WERI-Rb-1 (cell line): ENCODE data around the gene RBM4B.

Experiments used
- DNase-seq: peaks from one replicate; pipeline ENCODE4 v3.0.0-alpha.2; 2020
- H3K27ac ChIP-seq: fragments of 250-450 bp; sonication (Bioruptor Pico); 2 replicates; pipeline ENCODE4 v1.5.1; 2020; ENCODE audit warnings: mild to moderate bottlenecking, moderate library complexity
- H3K27me3 ChIP-seq: fragments of 250-450 bp; sonication (Bioruptor Pico); 2 replicates; pipeline ENCODE4 v1.5.1; 2021; ENCODE audit warnings: mild to moderate bottlenecking, low read depth, moderate library complexity; ENCODE audit not compliant: insufficient read depth, severe bottlenecking
- H3K36me3 ChIP-seq: fragments of 250-450 bp; sonication (Bioruptor Pico); 2 replicates; pipeline ENCODE4 v1.5.1; 2020; ENCODE audit warnings: mild to moderate bottlenecking, moderate library complexity
- H3K4me3 ChIP-seq: 2 replicates; pipeline ENCODE4 v1.5.1; 2011; ENCODE audit warnings: low read depth, mild to moderate bottlenecking, control low read depth, low read length
- H3K9me3 ChIP-seq: fragments of 250-450 bp; sonication (Bioruptor Pico); 2 replicates; pipeline ENCODE4 v1.5.1; 2021; ENCODE audit warnings: mild to moderate bottlenecking, moderate library complexity; ENCODE audit not compliant: severe bottlenecking
- TF ChIP-seq, protein P1 (sequence below): IDR thresholded peaks from 2 replicates; pipeline ENCODE4 v1.5.1; 2011; ENCODE audit warnings: low read depth, mild to moderate bottlenecking, control low read depth, inconsistent platforms, low read length

The RBM4B gene

DNA sequence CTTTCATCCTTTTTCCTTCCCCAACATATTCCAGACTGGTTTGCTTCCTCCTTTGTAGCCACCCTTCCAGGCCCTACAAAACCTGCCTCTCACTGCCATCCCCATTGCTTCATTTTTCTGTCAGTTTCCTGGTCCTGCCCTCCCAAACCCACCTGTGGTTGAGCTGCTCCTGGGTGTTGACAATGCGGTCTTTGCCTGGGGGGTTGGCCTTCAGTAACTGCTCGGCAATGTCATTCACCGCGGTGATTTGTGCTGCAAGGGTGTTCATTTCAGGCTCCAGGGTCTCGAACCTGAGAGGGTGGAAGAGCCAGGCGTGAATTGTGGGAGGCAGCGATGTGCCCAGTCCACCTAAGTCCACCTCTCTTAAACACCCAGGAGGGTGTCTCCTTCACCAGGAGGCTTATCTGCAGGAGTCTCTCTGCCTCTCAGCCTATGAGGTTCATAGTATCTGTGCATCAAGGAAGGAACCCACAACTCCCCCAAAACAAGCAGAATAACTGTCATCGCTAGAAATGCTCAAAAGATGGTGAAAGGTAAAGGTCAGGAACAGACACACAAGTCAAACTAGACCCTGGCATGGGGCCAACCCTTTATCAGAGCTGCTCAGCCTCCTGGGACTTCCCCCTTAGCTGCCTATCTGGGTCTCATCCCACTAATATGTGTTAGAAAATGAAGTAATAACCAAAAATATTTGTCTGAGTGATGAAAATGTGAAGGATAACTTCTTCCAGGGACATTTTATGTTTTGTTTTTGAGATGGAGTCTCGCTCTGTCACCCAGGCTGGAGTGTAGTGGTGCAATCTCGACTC lies 23.9 kb upstream of the RBM4B start:
- Histone ChIP-seq H3K27me3 (no peaks in the 10 kb centered on the region), H3K9me3 (no peaks in the 10 kb centered on the region), H3K36me3 (peaks cover 93% of the 10 kb centered on the region), H3K27ac (no peak overlapping the region), H3K4me3 (no peak overlapping the region)
- DNase-seq: no peak
- TF ChIP-seq, protein P1, sequence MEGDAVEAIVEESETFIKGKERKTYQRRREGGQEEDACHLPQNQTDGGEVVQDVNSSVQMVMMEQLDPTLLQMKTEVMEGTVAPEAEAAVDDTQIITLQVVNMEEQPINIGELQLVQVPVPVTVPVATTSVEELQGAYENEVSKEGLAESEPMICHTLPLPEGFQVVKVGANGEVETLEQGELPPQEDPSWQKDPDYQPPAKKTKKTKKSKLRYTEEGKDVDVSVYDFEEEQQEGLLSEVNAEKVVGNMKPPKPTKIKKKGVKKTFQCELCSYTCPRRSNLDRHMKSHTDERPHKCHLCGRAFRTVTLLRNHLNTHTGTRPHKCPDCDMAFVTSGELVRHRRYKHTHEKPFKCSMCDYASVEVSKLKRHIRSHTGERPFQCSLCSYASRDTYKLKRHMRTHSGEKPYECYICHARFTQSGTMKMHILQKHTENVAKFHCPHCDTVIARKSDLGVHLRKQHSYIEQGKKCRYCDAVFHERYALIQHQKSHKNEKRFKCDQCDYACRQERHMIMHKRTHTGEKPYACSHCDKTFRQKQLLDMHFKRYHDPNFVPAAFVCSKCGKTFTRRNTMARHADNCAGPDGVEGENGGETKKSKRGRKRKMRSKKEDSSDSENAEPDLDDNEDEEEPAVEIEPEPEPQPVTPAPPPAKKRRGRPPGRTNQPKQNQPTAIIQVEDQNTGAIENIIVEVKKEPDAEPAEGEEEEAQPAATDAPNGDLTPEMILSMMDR: no peak

DNA sequence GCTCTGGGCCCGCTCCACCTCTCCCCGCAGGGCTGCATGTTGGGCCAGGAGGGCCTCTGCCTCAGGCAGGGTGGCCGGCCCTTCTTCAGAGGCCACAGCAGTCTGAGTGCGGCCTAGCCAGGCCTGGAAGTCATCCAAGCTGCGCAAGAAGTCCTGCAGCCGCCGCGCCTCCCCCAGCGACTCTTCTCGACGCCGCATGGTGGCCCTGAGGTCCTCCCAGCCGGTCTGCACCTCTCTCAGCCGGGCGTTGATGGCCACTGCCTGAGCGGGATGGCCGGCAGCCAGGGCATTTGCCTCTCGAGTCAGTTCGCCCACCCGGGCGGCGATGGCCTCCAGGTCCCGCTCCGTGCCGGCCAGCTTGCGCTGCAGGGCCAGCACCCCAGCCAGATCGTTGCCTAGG lies 23.1 kb upstream of the RBM4B start:
- Histone ChIP-seq H3K27ac (no peak overlapping the region), H3K27me3 (no peaks in the 10 kb centered on the region), H3K4me3 (no peak overlapping the region), H3K9me3 (no peaks in the 10 kb centered on the region), H3K36me3 (peaks cover 93% of the 10 kb centered on the region)
- TF ChIP-seq, protein P1: no peak
- no peak for DNase-seq

DNA sequence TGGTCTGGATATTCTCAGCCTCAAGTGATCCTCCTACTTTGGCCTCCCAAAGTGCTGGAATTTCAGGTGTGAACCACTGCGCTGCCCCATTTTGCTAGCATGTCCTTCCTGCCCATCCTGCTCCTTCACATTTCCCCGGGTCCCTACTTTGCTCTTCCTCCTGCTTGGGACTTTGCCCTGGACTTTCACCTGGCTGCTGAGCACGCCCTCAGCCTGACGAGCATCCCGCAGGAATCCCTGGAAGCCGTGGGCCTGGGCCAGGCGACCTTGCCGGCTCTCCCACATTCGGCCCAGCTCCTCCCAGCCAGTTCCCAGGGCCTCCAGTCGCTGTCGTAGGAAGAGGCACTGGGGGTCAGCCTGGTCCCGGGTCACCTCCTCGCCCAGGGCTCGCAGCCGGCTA lies 22.6 kb upstream of the RBM4B start:
- H3K27me3 ChIP-seq: no peaks in the 10 kb centered on the region
- TF ChIP-seq, protein P1: no peak
- no peak overlapping the region for H3K27ac ChIP-seq
- no peak overlapping the region for H3K4me3 ChIP-seq
- H3K36me3 ChIP-seq: peaks cover 93% of the 10 kb centered on the region
- no peak for DNase-seq
- H3K9me3 ChIP-seq: no peaks in the 10 kb centered on the region

DNA sequence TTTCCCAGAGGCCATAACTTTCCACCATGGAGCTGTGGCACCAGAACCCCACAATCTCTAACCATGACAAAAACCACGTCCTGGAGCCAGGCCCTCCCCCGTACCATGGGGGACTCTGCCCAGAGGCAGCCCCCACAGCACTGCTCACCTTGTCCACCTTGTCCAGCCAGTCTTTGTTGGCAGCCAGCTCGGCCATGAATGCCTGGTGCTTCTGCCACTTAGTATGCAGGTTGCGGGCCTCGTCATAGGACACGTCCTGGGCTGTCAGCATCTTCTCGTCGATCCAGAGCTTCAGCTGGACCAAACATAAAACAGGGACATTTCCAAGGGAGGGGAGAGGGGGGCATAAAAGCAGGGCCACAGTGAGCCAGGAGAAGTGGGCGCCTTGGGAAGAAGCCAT lies 20.8 kb upstream of the RBM4B start:
- H3K27me3 ChIP-seq: no peaks in the 10 kb centered on the region
- no peak for DNase-seq
- no peak overlapping the region for H3K27ac ChIP-seq
- peaks cover 96% of the 10 kb centered on the region for H3K36me3 ChIP-seq
- H3K9me3 ChIP-seq: no peaks in the 10 kb centered on the region
- H3K4me3 ChIP-seq: no peak overlapping the region
- TF ChIP-seq, protein P1: no peak

DNA sequence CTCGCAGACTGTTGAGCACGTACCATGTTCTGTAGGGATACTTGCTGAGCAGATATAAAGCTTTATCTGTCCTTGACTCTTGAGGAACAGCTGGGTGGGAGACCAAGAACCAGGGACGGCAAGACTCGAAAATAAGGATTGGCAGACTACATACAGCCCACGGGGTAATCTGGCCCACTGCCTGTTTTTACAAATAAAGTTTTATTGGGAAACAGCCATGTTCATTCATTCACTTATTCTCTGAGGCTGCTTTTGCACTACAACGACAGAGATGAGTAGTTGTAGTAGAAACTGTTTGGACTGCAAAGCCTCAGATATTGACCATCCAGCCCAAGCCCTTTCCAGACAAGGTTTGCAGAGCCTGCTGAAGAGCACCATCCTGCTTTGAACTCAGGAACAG lies 20.3 kb upstream of the RBM4B start:
- no peaks in the 10 kb centered on the region for H3K27me3 ChIP-seq
- peaks cover 96% of the 10 kb centered on the region for H3K36me3 ChIP-seq
- DNase-seq: no peak
- no peaks in the 10 kb centered on the region for H3K9me3 ChIP-seq
- TF ChIP-seq, protein P1: no peak
- no peak overlapping the region for H3K27ac ChIP-seq
- no peak overlapping the region for H3K4me3 ChIP-seq

DNA sequence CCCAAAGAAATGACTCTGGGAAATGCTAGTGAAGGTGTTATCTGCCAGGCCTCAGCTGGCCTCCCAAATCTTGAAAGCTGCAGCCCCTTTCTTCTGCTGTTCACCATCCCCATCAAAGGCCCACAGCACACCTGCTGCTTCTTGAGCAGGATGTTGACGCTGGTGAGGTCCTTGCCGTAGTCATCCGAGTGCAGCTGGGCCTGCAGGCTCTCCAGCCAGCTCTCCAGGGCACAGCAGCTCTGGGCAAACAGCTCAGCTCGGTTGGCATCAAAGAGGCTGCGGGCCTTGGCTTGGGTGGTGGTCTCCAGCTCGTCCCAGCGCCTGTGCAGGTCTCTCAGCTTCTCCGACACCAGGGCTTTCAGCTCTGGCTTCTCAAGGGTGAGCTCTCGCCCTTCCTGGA lies 18.5 kb upstream of the RBM4B start:
- Histone ChIP-seq H3K27ac (no peak overlapping the region), H3K27me3 (no peaks in the 10 kb centered on the region), H3K36me3 (peaks cover 99% of the 10 kb centered on the region), H3K4me3 (no peak overlapping the region), H3K9me3 (no peaks in the 10 kb centered on the region)
- DNase-seq: no peak
- TF ChIP-seq, protein P1: no peak
